Measurements from ENCODE around the gene LSAMP. TPM values are rescaled to one million over a fixed set of nuclear protein-coding genes. Genes with fewer than 3 reads are reported as not detected.

Gene LSAMP
- total and polyA plus RNA-seq, 9 of the 15 experiments (the other 6 are each of a cell fraction or from before 2014, with no cell fraction given) = 0.09 to 0.11 TPM; not detected in 7

DNA sequence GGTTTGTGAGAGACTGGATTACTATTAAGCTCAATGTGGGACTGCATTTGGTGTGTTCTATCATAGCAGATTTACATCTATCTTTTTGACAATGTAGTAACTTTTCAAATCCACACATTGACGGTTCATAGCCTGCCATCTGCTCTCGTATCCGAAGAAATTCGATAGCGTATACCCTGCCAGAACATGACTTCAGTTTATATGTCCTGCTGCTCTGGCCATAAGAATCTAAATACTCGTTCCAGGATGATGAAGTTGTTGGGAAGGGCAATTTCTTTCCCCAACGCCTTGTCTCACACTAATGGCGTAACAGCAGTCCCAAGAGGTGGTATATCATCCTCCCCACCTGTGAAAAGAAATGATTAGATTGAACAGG is 180.0 kb downstream of the LSAMP start:
- Histone ChIP-seq H3K4me3 (no peak overlapping the region), H3K9ac (ENCODE audit: insufficient read depth in 1 of 2, low read depth in 2 of 2, low read length in 2 of 2) (no peak overlapping the region), H4K20me1 (replicated peaks; ENCODE audit: control insufficient read depth, insufficient read depth, low read length) (no peaks in the 10 kb centered on the region), H3K9me1 (ENCODE audit: control insufficient read depth, insufficient read depth, low read length) (no peaks in the 10 kb centered on the region), H3K36me3 (ENCODE audit: control insufficient read depth, insufficient read depth, low read length) (no peaks in the 10 kb centered on the region), H2AFZ (ENCODE audit: low read depth, low read length) (no peak overlapping the region), H3K4me1 (replicated peaks in 1 of 2; ENCODE audit: control insufficient read depth in 2 of 2, insufficient read depth in 2 of 2, low read length in 2 of 2) (no peaks in the 10 kb centered on the region), H3K27me3 (ENCODE audit: control insufficient read depth in 2 of 2, insufficient read depth in 2 of 2, low read length in 2 of 2) (no peaks in the 10 kb centered on the region), H3K9me3 (replicated peaks; ENCODE audit: control insufficient read depth, insufficient read depth, low read depth, low read length) (no peaks in the 10 kb centered on the region), H3K27ac (ENCODE audit: extremely low read depth, low read depth, low read length) (no peak overlapping the region), H3K79me2 (ENCODE audit: control insufficient read depth, insufficient read depth, low read length) (no peaks in the 10 kb centered on the region), H3K4me2 (ENCODE audit: insufficient read depth, low read length) (no peak overlapping the region)
- FAIRE-seq = no peak
- no TSS peak for BruUV-seq (replicated peaks)
- intact Hi-C loops (cut with micrococcal nuclease) = no loop called here
- POLR2A ChIA-PET = no interaction called here
- CTCF ChIA-PET (ENCODE audit: low intra/inter-chr PET ratio) = no interaction called here
- WGBS (ENCODE audit: insufficient coverage, low coverage, missing lambda C conversion rate) = 3% methylated on average over 8 of the region's 8 CpGs
- no peak for ATAC-seq
- DNase-seq (ENCODE audit: extremely low read depth in 1 of 4, low spot score in 3 of 4) = no peak
- in situ Hi-C loops (cut with MboI) = no loop called here
- TF ChIP-seq TAF7 (tag; IDR thresholded peaks at IDR 0.05) = no peak
- TF ChIP-seq GABPA (tag; conservative IDR thresholded peaks at IDR 0.05; ENCODE audit: low read depth) = no peak
- TF ChIP-seq MTA3 (IDR thresholded peaks at IDR 0.05; ENCODE audit: borderline replicate concordance) = no peak
- no peak for TF ChIP-seq PML (IDR thresholded peaks at IDR 0.05; ENCODE audit: low read length)
- no peak for TF ChIP-seq ZC3H8 (IDR thresholded peaks at IDR 0.05)
- TF ChIP-seq RBFOX2 (IDR thresholded peaks at IDR 0.05; ENCODE audit: low read depth, low read length) = no peak
- TF ChIP-seq, protein P1, sequence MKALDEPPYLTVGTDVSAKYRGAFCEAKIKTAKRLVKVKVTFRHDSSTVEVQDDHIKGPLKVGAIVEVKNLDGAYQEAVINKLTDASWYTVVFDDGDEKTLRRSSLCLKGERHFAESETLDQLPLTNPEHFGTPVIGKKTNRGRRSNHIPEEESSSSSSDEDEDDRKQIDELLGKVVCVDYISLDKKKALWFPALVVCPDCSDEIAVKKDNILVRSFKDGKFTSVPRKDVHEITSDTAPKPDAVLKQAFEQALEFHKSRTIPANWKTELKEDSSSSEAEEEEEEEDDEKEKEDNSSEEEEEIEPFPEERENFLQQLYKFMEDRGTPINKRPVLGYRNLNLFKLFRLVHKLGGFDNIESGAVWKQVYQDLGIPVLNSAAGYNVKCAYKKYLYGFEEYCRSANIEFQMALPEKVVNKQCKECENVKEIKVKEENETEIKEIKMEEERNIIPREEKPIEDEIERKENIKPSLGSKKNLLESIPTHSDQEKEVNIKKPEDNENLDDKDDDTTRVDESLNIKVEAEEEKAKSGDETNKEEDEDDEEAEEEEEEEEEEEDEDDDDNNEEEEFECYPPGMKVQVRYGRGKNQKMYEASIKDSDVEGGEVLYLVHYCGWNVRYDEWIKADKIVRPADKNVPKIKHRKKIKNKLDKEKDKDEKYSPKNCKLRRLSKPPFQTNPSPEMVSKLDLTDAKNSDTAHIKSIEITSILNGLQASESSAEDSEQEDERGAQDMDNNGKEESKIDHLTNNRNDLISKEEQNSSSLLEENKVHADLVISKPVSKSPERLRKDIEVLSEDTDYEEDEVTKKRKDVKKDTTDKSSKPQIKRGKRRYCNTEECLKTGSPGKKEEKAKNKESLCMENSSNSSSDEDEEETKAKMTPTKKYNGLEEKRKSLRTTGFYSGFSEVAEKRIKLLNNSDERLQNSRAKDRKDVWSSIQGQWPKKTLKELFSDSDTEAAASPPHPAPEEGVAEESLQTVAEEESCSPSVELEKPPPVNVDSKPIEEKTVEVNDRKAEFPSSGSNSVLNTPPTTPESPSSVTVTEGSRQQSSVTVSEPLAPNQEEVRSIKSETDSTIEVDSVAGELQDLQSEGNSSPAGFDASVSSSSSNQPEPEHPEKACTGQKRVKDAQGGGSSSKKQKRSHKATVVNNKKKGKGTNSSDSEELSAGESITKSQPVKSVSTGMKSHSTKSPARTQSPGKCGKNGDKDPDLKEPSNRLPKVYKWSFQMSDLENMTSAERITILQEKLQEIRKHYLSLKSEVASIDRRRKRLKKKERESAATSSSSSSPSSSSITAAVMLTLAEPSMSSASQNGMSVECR (CRISPR knock-in tag; IDR thresholded peaks at IDR 0.05) = no peak
- TF ChIP-seq NFE2 (IDR thresholded peaks at IDR 0.05; ENCODE audit: low read depth) = no peak
- no peak for TF ChIP-seq PHB2 (IDR thresholded peaks at IDR 0.05; ENCODE audit: low read depth)
- no peak for TF ChIP-seq PHTF2 (CRISPR knock-in tag; IDR thresholded peaks at IDR 0.05)
- TF ChIP-seq YBX1 (IDR thresholded peaks at IDR 0.05) = no peak
- no peak for TF ChIP-seq ARHGAP35 (IDR thresholded peaks at IDR 0.05; ENCODE audit: partially characterized antibody)
- TF ChIP-seq SFPQ (IDR thresholded peaks at IDR 0.05; ENCODE audit: low read depth, low read length) = no peak
- no peak for TF ChIP-seq MAFG (tag; conservative IDR thresholded peaks at IDR 0.05)
- TF ChIP-seq FOXA1 (IDR thresholded peaks at IDR 0.05; ENCODE audit: borderline replicate concordance) = no peak
